GM19452 (cell line): Measurements from ENCODE around the gene FTH1.

ENCODE experiments used
- ATAC-seq: cut with Tn5 transposase; IDR thresholded peaks from one replicate; pipeline ENCODE4 v1.9.1; 2021; ENCODE audit not compliant: unreplicated experiment

FTH1 gene

GRCh38 chr11:61917334-61918109 is 49.9 kb downstream of the FTH1 start, which contains the start of gene RAB3IL1:
RAB3IL1 (minus strand) TSS chr11:61917566; CDS start chr11:61917367, 199 bp downstream.
- no peak for ATAC-seq

- ATAC-seq, result no peak
Observed at GRCh38 chr11:61916737-61917333, 50.6 kb downstream of the FTH1 start.

- ATAC-seq, result no peak
Observed at GRCh38 chr11:61914471-61915171, 52.8 kb downstream of the FTH1 start.
